HCT116 (cell line): Measurements from ENCODE around the gene NUMA1.

Source experiments
- ZNF274 ChIP-seq: fragments of 200-500 bp; sonication (Bioruptor generic); IDR thresholded peaks from 2 replicates; pipeline ENCODE4 v1.6.1; 2014; ENCODE audit warnings: mild to moderate bottlenecking, low read depth, low read length, inconsistent platforms
- TF ChIP-seq, protein P1 (sequence below), 3 experiments: fragments of 200-600 bp in 1 of 3; sonication (generic) in 1 of 3; IDR thresholded peaks in 2 of 3; conservative IDR thresholded peaks in 1 of 3; 2 replicates each; pipeline ENCODE4 v1.5.1; 2012 to 2017; ENCODE audit warnings: low read depth in 2 of 3, low read length in 2 of 3, antibody characterized with exemption in 1 of 3, borderline replicate concordance in 1 of 3, control low read depth in 1 of 3, mild to moderate bottlenecking in 1 of 3, mixed read lengths in 1 of 3, mixed run types in 1 of 3, moderate library complexity in 1 of 3; ENCODE audit not compliant: insufficient read depth in 1 of 3

DNA sequence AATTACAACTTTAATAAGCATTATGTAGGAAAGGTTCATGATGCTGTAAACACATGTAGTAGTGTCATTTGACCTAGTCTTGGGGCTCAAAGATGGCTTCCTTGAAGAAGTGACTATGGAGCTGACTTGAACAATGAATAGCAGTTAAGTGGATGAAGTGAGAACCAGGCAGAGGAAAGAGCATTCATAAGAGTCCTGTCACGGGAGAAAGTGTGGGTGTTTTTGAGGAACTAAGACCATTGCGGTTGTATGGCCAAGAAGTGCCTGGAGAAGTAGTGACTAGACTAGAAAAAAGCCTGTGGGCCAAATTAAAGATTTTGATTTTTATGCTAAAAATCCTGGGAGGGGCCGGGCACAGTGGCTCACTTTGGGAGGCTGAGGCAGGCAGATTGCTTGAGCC lies 88.8 kb downstream of the NUMA1 start:
- no peak for TF ChIP-seq ZNF274
- TF ChIP-seq, protein P1, sequence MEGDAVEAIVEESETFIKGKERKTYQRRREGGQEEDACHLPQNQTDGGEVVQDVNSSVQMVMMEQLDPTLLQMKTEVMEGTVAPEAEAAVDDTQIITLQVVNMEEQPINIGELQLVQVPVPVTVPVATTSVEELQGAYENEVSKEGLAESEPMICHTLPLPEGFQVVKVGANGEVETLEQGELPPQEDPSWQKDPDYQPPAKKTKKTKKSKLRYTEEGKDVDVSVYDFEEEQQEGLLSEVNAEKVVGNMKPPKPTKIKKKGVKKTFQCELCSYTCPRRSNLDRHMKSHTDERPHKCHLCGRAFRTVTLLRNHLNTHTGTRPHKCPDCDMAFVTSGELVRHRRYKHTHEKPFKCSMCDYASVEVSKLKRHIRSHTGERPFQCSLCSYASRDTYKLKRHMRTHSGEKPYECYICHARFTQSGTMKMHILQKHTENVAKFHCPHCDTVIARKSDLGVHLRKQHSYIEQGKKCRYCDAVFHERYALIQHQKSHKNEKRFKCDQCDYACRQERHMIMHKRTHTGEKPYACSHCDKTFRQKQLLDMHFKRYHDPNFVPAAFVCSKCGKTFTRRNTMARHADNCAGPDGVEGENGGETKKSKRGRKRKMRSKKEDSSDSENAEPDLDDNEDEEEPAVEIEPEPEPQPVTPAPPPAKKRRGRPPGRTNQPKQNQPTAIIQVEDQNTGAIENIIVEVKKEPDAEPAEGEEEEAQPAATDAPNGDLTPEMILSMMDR (IDR thresholded peaks at IDR 0.05 in 2 of 3, conservative IDR thresholded peaks at IDR 0.05 in 1 of 3; ENCODE audit: borderline replicate concordance in 1 of 3, insufficient read depth in 1 of 3, low read depth in 2 of 3, low read length in 2 of 3): no peak
